D341Med (cell line): ENCODE data around the gene MAGEA1.
"Not testable (repeated sequence)": the region's sequence is repeated elsewhere in the genome, so short reads cannot be mapped to it uniquely, and the experiment has no call there.

ENCODE experiments used
- DNase-seq: peaks from one replicate; pipeline ENCODE4 v3.0.0; 2012; ENCODE audit warnings: low spot score

MAGEA1 gene, protein sequence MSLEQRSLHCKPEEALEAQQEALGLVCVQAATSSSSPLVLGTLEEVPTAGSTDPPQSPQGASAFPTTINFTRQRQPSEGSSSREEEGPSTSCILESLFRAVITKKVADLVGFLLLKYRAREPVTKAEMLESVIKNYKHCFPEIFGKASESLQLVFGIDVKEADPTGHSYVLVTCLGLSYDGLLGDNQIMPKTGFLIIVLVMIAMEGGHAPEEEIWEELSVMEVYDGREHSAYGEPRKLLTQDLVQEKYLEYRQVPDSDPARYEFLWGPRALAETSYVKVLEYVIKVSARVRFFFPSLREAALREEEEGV

DNA sequence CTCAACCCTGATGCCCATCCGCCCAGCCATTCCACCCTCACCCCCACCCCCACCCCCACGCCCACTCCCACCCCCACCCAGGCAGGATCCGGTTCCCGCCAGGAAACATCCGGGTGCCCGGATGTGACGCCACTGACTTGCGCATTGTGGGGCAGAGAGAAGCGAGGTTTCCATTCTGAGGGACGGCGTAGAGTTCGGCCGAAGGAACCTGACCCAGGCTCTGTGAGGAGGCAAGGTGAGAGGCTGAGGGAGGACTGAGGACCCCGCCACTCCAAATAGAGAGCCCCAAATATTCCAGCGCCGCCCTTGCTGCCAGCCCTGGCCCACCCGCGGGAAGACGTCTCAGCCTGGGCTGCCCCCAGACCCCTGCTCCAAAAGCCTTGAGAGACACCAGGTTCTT, at the start of gene MAGEA1:
Gene MAGEA1 (plus strand): TSS at position 154 of the 400 bp plus-strand sequence. CDS start 3,106 bp downstream, outside the sequence.
- DNase-seq = no peak

DNA sequence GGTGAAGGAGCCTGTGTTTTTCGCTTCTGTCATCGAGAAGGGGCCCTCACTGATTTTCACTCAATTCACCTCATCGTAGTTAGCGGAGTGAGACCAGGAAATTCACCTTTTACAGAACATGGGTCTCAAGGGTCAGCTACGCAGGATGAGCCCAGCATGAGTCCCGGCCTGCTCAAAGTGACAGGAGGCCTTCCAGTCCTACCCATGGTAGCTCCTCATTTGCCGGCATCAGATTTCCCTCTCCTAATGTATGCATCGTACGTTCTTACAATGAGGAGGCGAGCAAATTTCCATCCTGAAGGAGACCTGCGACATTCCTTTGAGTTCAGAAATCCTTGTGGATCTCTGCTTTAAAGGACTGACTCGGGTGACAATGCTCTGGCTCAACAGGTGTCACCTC, 46.2 kb upstream of the MAGEA1 start:
- DNase-seq = not testable (repeated sequence)

DNA sequence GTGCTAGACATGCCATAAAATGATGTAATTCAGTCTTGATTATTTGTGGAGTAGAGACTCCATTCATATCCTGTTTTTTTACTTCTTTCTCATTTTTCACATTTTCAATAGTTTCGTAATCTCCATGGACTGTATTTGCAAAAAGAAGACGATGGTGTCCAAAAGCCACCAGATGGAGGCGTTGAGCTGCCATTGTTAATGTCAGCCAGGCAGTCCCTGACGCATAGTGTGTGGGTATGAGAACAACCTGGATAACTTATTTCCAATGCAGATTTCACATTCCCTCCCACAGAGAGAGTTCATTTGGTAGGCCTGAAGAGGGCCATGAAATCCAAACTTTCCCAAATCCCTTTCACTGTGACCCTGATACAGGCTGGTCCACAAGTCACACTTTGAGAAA, 40.0 kb upstream of the MAGEA1 start:
- not testable (repeated sequence) for DNase-seq

DNA sequence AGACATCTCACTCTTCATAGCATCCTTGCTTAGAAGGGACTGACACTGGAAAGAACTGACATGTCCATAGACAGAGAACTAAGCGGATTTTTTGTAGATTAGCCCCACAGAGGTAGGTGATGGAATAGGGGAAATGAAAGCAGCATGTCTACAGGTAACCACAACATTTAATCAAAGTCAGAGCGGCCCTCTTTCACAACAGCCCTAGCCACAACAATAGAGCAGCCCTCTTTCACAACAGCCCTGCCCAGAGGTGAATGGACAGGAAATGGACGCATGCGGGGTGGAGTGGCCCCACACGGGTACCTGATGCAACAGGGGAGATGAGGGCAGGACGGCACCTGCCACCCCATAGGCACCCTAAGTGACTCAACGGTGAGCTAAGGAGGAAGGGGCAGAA, 32.8 kb upstream of the MAGEA1 start:
- DNase-seq = not testable (repeated sequence)

DNA sequence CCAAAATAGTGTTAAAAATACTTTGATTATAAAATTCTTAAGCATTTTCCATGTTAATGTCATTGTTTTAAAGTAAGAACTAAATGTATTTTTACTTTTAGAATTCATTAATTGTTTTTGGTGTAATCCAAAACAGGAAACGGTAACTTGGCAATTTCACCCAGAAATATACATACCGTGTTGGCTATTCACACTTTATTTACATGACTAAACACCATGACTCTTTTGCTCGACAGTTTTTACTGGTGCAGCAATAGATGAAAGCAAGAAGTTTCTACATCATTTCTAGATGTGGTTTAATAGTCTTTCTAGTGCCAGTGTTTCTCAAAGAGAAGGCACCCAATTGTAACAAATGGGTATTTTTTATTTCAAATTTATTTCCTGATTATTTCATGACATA, 25.6 kb upstream of the MAGEA1 start:
- no peak for DNase-seq

DNA sequence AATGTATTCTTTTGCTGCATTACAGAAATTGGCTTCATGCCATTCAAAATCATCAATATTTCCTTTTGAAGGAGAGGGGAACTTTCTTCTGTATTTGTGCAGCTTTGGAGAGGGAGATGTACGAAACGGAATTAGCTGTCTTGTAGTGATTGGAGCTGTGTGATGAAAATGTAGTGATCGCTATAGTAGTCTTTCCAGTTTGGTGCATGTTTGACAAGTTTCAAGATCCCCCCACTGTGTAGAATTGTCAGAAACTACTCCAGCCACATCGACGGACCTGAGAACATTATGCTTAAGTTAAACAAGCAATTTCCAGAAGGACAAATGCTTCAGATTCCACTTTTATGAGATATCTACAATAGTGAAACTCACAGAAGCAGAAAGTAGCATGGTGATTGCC, 21.6 kb upstream of the MAGEA1 start:
- DNase-seq = no peak

DNA sequence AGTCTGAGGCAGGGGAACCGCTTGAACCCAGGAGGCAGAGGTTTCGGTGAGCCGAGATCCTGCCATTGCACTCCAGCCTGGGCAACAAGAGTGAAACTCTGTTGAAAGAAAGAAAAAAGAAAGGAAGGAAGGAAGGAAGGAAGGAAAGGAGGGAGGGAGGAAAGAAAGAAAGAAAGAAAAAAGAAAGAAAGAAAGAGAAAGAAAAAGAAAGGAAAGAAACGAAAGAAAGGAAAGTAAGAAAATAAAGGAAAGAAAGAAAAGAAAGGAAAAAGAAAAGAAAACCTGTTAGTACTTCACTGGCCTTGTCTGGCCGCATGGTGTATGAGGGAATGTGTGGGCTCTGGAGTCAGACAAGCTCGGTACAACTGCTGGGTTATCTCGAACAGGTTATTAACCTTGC, 20.8 kb upstream of the MAGEA1 start:
- DNase-seq = no peak

DNA sequence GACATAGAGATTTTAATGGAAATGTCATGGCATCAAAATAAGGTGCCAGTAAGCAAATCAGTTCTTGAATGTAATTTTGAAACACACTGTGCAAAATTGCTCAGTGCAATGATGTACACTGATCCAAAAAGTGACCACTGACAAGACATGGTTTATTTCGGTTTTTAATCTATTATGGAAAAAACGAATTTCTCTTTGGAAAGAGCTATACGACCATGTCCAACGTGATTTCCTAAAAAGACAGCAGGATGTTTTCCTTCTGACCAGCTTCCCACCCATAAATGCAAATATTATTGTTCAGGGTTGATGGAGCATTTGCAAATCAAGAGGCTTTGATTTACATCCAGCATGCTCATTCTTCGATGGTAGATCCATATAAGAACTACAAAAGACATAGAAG, 17.1 kb upstream of the MAGEA1 start:
- DNase-seq = no peak

DNA sequence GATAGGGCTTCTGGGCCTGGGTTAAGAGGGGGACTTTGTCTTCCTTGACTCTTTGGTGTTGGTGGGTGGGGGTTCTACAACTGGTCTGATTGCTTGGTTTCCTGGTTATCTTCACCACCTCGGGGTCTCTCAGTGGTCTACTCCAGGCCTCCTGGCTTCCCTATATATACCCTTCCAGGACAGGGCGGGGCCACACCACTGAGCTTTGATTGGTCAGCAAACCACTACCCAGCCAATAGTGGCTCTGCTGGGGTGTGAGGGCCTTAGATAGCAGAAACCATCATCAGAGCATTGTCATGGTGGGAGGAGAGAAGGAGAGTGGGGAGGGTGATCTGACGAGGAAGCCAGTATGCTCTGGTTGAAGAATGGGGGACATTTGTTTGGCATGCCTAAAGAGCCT, 14.4 kb upstream of the MAGEA1 start:
- no peak for DNase-seq

DNA sequence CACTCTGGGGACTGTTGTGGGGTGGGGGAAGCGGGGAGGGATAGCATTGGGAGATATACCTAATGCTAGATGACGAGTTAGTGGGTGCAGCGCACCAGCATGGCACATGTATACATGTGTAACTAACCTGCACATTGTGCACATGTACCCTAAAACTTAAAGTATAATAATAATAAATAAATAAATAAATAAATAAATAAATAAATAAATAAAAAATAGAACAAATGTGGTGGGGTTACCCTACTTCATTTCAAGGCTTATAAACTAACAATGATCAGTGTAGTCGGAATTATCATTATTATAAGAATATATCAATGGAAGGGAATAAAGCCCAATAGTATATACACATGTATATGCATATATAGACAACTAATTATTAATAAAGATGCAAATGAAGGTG, 10.7 kb upstream of the MAGEA1 start:
- DNase-seq = not testable (repeated sequence)

DNA sequence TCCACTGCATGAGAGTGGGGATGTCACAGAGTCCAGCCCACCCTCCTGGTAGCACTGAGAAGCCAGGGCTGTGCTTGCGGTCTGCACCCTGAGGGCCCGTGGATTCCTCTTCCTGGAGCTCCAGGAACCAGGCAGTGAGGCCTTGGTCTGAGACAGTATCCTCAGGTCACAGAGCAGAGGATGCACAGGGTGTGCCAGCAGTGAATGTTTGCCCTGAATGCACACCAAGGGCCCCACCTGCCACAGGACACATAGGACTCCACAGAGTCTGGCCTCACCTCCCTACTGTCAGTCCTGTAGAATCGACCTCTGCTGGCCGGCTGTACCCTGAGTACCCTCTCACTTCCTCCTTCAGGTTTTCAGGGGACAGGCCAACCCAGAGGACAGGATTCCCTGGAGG, 2.7 kb downstream of the MAGEA1 start:
- DNase-seq = no peak

DNA sequence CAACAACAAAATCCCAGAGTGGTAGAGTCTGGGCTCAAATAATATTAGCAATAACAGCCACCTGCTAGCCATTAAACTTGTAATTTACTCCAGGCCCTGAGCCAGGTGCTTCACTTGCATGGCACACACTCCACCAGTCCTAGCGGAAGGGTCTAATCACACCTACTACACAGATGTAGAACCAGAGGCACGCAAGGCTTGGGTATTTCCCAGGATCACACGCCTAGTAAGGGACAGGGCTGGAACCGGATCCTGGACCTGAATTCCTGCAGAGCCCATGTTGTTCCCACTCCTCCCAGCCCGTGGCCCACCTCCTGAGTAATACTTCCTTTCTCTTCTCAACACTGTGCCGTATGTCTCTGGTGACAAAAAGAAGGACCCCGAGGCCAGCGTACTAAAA, 5.7 kb downstream of the MAGEA1 start:
- DNase-seq = no peak

DNA sequence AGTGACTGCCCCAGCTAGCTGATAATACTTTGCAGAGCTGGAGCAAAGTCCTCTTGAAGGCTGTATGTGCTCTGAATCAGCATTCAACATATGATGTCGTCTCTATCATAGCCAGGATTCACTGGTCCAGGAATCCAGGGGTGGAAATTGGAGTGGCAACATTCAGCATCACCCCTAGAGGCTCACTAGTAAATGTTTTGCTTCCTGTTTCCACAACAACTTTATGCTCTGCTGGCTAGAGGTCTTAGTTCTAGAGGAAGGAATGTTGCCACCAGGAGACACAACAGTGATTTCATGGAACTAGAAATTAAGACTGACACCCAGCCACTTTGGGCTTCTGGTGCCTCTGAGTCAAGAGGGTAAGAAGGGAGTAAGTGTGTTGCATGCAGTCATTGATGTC, 11.3 kb downstream of the MAGEA1 start:
- DNase-seq = no peak

DNA sequence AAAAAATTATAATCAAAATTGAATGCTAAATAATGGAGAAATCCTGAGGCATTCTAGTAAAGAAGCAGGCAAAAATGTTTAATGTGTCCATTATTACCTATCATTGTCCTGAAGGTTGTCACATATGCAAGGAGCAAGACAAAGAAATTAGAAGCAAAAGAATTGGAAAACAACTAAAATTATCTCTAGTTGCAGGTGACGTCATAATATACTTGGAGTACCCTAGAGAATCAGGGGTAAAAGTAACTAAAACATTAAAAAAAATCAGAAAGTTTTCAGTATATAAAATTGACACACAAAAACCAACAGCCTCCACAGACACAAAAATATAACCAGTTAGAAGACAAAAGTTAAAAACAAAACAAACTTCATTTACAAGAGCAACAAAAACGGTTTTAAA, 21.4 kb downstream of the MAGEA1 start:
- DNase-seq = no peak

DNA sequence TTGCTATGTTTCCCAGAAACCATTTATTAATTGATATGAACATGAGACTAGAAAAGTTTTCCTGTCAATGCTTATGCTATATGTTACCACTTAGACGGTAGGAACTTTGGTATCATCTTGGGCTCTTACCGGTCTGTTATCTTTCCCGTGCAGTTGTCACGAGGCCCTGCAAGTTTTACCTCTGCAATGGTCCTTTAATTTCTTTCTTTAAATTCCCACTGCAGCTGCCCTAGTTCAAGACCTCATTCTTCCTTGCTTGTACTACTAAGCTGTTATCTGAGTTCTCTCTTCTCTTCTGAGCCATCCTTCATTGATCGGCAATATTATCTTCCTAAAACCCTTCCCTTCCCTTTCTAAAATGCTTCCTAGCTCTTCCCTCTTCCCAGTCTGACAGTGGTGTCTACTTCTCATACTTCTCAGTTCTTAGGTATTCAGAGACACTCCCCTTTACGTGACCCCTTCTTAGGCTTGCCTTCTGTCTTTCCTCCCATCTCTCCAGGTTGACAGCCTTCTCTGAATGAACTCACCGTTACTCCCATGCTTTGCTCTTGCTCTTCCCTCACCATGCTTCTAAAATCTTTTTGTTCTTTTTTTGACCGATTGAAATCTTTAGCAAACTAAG, 27.5 kb downstream of the MAGEA1 start:
- no peak for DNase-seq

DNA sequence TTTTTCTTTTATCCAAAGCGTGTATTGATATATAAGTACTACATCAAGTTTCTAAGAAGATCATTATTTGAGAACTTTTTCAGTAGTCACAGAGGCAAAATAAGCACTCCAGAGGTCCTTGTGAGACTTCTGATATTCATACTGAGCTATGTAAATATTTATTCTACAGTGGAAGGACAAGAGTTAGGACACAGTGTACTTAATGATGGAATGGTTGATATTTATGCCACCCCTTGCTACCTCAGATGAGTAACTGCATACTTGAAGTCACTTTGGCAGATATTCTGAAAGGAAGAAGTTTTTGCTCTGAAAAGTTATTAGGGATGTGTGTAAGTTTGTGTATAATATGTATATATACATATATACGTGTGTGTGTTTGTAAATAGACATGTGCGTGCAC, 30.3 kb downstream of the MAGEA1 start:
- no peak for DNase-seq

DNA sequence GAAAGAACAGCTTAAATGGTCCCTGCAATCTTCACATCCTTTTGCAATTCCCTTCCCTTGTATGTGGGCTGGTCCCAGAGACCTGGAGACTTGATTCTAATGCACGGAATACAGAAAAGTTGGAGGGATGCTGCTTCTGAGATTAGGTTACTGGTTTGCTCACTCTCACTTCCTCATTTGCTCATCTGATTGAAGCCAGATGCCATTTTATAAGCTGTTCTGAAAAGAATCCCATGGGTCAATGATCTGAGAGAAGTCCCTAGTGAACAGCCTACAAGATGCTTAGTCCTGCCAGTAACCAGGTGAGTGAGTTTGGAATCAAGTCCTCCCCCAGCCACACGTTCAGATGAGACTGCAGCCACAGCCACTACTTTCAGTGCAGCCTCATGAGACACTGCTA, 35.9 kb downstream of the MAGEA1 start:
- no peak for DNase-seq

DNA sequence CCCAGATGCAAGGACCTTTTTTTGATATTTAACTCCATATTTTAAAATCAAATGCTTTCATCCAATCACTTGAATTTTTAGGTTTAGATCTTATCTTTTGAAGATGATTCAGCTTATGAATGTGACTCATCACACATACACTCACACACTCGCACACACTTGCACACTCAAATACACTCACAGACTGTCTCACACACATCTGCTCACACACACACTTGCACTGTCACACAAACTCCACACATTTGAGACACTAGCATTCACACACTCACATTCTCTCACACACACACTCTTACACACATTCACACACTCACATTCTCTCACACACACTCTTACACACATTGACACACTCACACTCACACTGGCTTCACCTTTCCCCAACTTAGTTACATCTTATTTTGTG, 37.8 kb downstream of the MAGEA1 start:
- no peak for DNase-seq

DNA sequence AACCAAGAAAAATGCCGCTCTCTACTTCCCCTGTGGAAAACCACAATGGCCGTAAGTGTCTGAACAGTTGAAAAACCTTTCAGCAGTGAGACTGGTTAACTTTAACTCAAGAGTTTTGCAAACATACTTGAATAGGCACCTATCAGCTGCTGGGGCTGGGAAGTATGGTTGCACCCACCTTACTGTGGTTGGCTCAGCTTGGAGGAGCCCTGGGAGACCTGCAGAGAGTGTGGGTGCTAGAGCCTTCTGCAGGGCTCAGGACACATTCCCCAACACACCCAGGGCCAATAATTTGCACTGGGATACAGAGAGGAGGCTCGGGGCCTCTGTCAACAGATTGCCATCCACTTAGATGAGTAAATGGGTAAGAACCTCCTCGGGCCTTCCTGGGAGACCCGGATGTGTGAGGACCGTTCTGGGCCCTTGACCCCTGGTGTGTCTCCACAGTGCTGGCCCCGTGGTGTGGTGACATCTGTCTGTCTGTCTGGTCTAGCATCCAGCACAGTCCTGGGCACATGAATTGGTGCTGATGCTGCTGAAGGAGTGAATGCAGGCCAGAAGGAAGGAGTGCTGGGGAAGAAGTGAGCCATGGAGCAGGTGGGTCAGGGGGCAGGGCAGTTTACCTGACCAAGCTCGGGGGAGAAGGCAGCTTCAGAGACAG, 46.5 kb downstream of the MAGEA1 start:
- no peak for DNase-seq

DNA sequence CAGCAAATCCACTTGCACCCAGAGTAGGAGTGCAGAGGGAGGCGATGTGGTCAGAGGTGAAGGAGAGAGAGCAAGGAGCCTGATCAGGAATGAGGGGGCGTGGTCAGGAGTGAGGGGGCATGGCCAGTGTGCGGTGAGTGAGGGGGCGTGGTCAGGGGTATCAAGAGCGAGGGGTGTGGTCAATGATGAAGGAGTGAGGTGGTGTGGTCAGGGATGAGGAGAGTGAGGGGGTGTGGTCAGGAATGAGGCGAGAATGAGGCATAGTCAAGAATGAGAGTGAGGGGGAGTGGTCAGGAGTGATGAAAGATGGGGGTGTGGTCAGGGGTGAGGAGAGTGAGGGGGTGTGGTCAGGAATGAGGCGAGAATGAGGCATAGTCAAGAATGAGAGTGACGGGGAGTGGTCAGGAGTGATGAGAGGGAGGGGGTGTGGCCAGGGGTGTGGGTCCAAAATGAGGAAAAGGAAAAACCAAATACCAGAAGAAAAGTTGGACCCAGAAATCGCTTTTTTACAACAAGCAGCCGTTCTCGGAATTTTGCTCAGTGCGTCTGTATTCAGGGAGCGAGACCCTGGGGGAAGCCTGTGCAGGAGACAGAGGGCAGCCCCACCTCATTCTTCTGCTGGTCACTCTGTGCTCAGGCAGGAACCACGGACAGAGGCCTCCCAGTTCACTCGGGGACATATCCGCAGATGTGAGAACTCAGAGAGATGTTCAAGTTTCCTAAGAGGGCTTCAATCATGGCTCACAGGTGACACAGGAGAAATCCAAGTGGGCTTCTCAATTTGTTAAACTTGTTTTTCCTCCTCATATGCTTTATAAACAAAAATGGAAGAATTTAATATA, 47.5 kb downstream of the MAGEA1 start:
- no peak for DNase-seq
